ENCODE results near the gene STAM. TPM values are rescaled to one million over a fixed set of nuclear protein-coding genes. Genes with fewer than 3 reads are reported as not detected.

Gene STAM
- total and polyA plus RNA-seq, 10 of the 15 experiments (the other 5 are each of a cell fraction or from before 2014, with no cell fraction given), result 8.8 to 15.9 (median 14.4) TPM

DNA sequence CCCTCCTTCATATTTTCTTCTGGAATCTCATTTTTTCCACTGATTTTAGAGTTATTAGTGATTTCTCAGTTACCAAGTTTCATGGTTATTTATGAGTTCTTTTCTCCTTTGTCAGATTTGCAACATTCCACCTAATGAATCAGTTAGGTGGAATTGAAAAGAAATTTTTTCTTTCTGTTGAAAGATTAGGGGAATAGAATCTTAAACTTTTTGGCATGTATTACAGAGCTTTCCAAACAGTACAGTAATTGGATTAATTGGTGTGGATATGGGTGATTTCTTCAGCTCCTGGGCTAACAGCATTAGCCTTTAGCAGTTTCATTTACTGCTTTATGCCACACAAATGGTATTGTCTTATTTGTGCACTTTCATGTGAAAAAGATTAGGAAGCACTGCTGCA, 17.0 kb downstream of the STAM start:
- TF ChIP-seq SP1 (IDR thresholded peaks at IDR 0.05; ENCODE audit: low read depth, low read length) (no peak), BHLHE40 (IDR thresholded peaks at IDR 0.05; ENCODE audit: borderline replicate concordance in 1 of 2, low read depth in 2 of 2, low read length in 1 of 2) (no peak), NFYA (IDR thresholded peaks at IDR 0.05; ENCODE audit: borderline replicate concordance, low read depth, low read length) (no peak), ZNF622 (IDR thresholded peaks at IDR 0.05) (no peak), MTA2 (IDR thresholded peaks at IDR 0.05; ENCODE audit: low read depth) (no peak), MEF2A (IDR thresholded peaks at IDR 0.05; ENCODE audit: insufficient read depth, low read depth, low read length) (no peak), KDM1A (IDR thresholded peaks at IDR 0.05; ENCODE audit: borderline replicate concordance) (no peak), RCOR1 (conservative IDR thresholded peaks at IDR 0.05; ENCODE audit: low read depth, low read length) (no peak), STAT3 (IDR thresholded peaks at IDR 0.05; ENCODE audit: low read depth, low read length) (no peak), IKZF2 (IDR thresholded peaks at IDR 0.05) (no peak), JUND (IDR thresholded peaks at IDR 0.05; ENCODE audit: low read depth, low read length) (no peak), REST (IDR thresholded peaks at IDR 0.05; ENCODE audit: low read depth, low read length) (no peak), SUZ12 (IDR thresholded peaks at IDR 0.05; ENCODE audit: unreplicated experiment) (no peak), BCL11A (IDR thresholded peaks at IDR 0.05; ENCODE audit: low read depth, low read length) (no peak), SRF (IDR thresholded peaks at IDR 0.05; ENCODE audit: low read depth in 2 of 2, low read length in 2 of 2) (no peak), ZZZ3 (IDR thresholded peaks at IDR 0.05; ENCODE audit: control insufficient read depth, insufficient read length, low read depth) (no peak), ASH2L (IDR thresholded peaks at IDR 0.05; ENCODE audit: borderline replicate concordance, low read depth) (no peak), ZSCAN29 (IDR thresholded peaks at IDR 0.05) (no peak)
- TF ChIP-seq, protein P1, sequence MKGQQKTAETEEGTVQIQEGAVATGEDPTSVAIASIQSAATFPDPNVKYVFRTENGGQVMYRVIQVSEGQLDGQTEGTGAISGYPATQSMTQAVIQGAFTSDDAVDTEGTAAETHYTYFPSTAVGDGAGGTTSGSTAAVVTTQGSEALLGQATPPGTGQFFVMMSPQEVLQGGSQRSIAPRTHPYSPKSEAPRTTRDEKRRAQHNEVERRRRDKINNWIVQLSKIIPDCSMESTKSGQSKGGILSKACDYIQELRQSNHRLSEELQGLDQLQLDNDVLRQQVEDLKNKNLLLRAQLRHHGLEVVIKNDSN (IDR thresholded peaks at IDR 0.05; ENCODE audit: borderline replicate concordance, extremely low read length, insufficient read depth, low read depth, low read length), result no peak
- TF ChIP-seq, protein P2, sequence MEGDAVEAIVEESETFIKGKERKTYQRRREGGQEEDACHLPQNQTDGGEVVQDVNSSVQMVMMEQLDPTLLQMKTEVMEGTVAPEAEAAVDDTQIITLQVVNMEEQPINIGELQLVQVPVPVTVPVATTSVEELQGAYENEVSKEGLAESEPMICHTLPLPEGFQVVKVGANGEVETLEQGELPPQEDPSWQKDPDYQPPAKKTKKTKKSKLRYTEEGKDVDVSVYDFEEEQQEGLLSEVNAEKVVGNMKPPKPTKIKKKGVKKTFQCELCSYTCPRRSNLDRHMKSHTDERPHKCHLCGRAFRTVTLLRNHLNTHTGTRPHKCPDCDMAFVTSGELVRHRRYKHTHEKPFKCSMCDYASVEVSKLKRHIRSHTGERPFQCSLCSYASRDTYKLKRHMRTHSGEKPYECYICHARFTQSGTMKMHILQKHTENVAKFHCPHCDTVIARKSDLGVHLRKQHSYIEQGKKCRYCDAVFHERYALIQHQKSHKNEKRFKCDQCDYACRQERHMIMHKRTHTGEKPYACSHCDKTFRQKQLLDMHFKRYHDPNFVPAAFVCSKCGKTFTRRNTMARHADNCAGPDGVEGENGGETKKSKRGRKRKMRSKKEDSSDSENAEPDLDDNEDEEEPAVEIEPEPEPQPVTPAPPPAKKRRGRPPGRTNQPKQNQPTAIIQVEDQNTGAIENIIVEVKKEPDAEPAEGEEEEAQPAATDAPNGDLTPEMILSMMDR (IDR thresholded peaks at IDR 0.05 in 2 of 3, conservative IDR thresholded peaks at IDR 0.05 in 1 of 3; ENCODE audit: control insufficient read depth in 2 of 3, extremely low read depth in 1 of 3, insufficient read depth in 1 of 3, low read depth in 3 of 3, low read length in 3 of 3), result no peak
- Histone ChIP-seq H3K4me2 (ENCODE audit: control insufficient read depth, insufficient read depth) (no peak overlapping the region), H3K79me2 (ENCODE audit: control insufficient read depth, insufficient read depth, low read length) (peaks cover 37% of the 10 kb centered on the region), H2AFZ (ENCODE audit: control insufficient read depth, low read depth, low read length) (no peak overlapping the region), H3K9me3 (replicated peaks; ENCODE audit: control insufficient read depth, insufficient read depth, low read length) (peaks cover 1% of the 10 kb centered on the region; the same call in 1 of the 3 replicates), H3K4me3 (no peak overlapping the region), H3K36me3 (ENCODE audit: control insufficient read depth in 2 of 2, insufficient read depth in 2 of 2, low read length in 1 of 2) (peaks cover 2 to 5% of the 10 kb centered on the region in 2 experiments; a peak in 1 of 4 replicates), H3K4me1 (ENCODE audit: control insufficient read depth, insufficient read depth, low read length) (no peaks in the 10 kb centered on the region), H3K27me3 (replicated peaks in 1 of 2; ENCODE audit: control insufficient read depth in 2 of 2, insufficient read depth in 2 of 2, low read length in 1 of 2) (no peaks in the 10 kb centered on the region), H4K20me1 (ENCODE audit: control insufficient read depth, insufficient read depth) (no peaks in the 10 kb centered on the region), H3K9ac (ENCODE audit: control insufficient read depth, insufficient read depth, low read length) (no peak overlapping the region), H3K27ac (ENCODE audit: control insufficient read depth, insufficient read depth) (no peak overlapping the region)
- SMC1A ChIA-PET (ENCODE audit: uncharacterized antibody, unreplicated experiment), result interaction anchor here (0.7 to 2.2 kb wide), 2 partner anchors 14 to 17 kb away, joined by 4 to 16 read pairs; partner anchors contain the start of gene STAM
- in situ Hi-C loops (cut with MboI) (no loop called here), intact Hi-C loops (cut with micrococcal nuclease; ENCODE audit: unreplicated experiment) (no loop called here)
- RAD21 ChIA-PET (ENCODE audit: unreplicated experiment), result no interaction called here
- FAIRE-seq (no peak), ATAC-seq (no peak), DNase-seq (ENCODE audit: low read depth, low spot score) (no peak)
- no TSS peak for BruUV-seq (replicated peaks)
- CTCF ChIA-PET, result interaction anchor here (1.4 kb wide), 1 partner anchor 10 kb away, joined by 4 read pairs; no protein-coding TSS in a partner anchor
- POLR2A ChIA-PET, result no interaction called here
